Hepatocyte (in vitro differentiated cells): ENCODE data around the gene ZNG1A. TPM values are rescaled to one million over a fixed set of nuclear protein-coding genes. Genes with fewer than 3 reads are reported as not detected.
"Not testable (repeated sequence)": the region's sequence is repeated elsewhere in the genome, so short reads cannot be mapped to it uniquely, and the experiment has no call there.

ENCODE experiments used
- DNase-seq: peaks from one replicate; pipeline ENCODE4 v3.0.0-alpha.2; 2016; ENCODE audit warnings: low spot score
- H2AFZ ChIP-seq: fragments of 200-600 bp; sonication (generic); 2 replicates; pipeline ENCODE4 v1.6.0; 2016; ENCODE audit warnings: antibody characterized with exemption, mild to moderate bottlenecking
- H3K27ac ChIP-seq: fragments of 200-600 bp; sonication (generic); 2 replicates; pipeline ENCODE4 v1.5.1; 2016; ENCODE audit warnings: mild to moderate bottlenecking
- H3K27me3 ChIP-seq: fragments of 200-600 bp; sonication (generic); 2 replicates; pipeline ENCODE4 v1.6.1; 2016
- H3K36me3 ChIP-seq: fragments of 200-600 bp; sonication (generic); replicated peaks from 2 replicates; pipeline ENCODE4 v1.5.1; 2016; ENCODE audit warnings: low read depth; ENCODE audit not compliant: insufficient read depth
- H3K4me1 ChIP-seq: fragments of 200-600 bp; sonication (generic); 2 replicates; pipeline ENCODE4 v1.5.1; 2016; ENCODE audit warnings: mild to moderate bottlenecking, moderate library complexity; ENCODE audit not compliant: insufficient read depth
- H3K4me2 ChIP-seq: fragments of 200-600 bp; sonication (generic); 2 replicates; pipeline ENCODE4 v1.6.0; 2016
- H3K4me3 ChIP-seq: fragments of 200-600 bp; sonication (generic); 2 replicates; pipeline ENCODE4 v1.5.1; 2016; ENCODE audit warnings: mild to moderate bottlenecking
- H3K79me2 ChIP-seq: fragments of 200-600 bp; sonication (generic); 2 replicates; pipeline ENCODE4 v1.6.0; 2017; ENCODE audit warnings: mild to moderate bottlenecking
- H3K9me2 ChIP-seq: fragments of 200-600 bp; sonication (generic); replicated peaks from 2 replicates; pipeline ENCODE4 v1.6.0; 2017; ENCODE audit warnings: mild to moderate bottlenecking; ENCODE audit not compliant: insufficient read depth
- H3K9me3 ChIP-seq: fragments of 200-600 bp; sonication (generic); 2 replicates; pipeline ENCODE4 v1.5.1; 2016; ENCODE audit warnings: low read depth, mild to moderate bottlenecking
- H4K20me1 ChIP-seq: fragments of 200-600 bp; sonication (generic); 2 replicates; pipeline ENCODE4 v1.6.0; 2016; ENCODE audit warnings: mild to moderate bottlenecking; ENCODE audit not compliant: insufficient read depth, poor library complexity, severe bottlenecking
- EZH2 ChIP-seq: fragments of 200-600 bp; sonication (generic); IDR thresholded peaks from 2 replicates; pipeline ENCODE4 v1.6.1; 2016; ENCODE audit warnings: antibody characterized with exemption, mild to moderate bottlenecking, borderline replicate concordance
- EZH2phosphoT487 ChIP-seq: fragments of 200-600 bp; sonication (generic); IDR thresholded peaks from one replicate; pipeline ENCODE4 v1.6.1; 2018; ENCODE audit warnings: antibody characterized with exemption, mild to moderate bottlenecking, low read depth, moderate library complexity; ENCODE audit not compliant: unreplicated experiment, severe bottlenecking
- WGBS: methylation state at CpG from one replicate; pipeline ENCODE4 v1.1.6; 2016; ENCODE audit warnings: low lambda C conversion rate; ENCODE audit errors: missing lambda C conversion rate; 5-methylcytosine and 5-hydroxymethylcytosine counted together
- polyA plus RNA-seq: library from polyadenylated mRNA; unstranded; fragments of >200 nt; fragmentation: Nextera tagmentation; extraction: Ambion mirVana; gene quantifications from 2 replicates; pipeline ENCODE4 v1.2.1, GENCODE V29; 2016
- total RNA-seq: library from RNA; depleted of rRNA; stranded (reverse); fragments of >200 nt; gene quantifications from 2 replicates; pipeline ENCODE4 v1.2.3, GENCODE V29; 2014
- TF ChIP-seq, protein P1 (sequence below): fragments of 200-600 bp; sonication (generic); IDR thresholded peaks from 2 replicates; pipeline ENCODE4 v1.5.1; 2016; ENCODE audit warnings: antibody characterized with exemption, mild to moderate bottlenecking; ENCODE audit not compliant: poor library complexity

ZNG1A gene
- total and polyA plus RNA-seq, 2 experiments from 2014 or later: 36.0 to 41.6 TPM

DNA sequence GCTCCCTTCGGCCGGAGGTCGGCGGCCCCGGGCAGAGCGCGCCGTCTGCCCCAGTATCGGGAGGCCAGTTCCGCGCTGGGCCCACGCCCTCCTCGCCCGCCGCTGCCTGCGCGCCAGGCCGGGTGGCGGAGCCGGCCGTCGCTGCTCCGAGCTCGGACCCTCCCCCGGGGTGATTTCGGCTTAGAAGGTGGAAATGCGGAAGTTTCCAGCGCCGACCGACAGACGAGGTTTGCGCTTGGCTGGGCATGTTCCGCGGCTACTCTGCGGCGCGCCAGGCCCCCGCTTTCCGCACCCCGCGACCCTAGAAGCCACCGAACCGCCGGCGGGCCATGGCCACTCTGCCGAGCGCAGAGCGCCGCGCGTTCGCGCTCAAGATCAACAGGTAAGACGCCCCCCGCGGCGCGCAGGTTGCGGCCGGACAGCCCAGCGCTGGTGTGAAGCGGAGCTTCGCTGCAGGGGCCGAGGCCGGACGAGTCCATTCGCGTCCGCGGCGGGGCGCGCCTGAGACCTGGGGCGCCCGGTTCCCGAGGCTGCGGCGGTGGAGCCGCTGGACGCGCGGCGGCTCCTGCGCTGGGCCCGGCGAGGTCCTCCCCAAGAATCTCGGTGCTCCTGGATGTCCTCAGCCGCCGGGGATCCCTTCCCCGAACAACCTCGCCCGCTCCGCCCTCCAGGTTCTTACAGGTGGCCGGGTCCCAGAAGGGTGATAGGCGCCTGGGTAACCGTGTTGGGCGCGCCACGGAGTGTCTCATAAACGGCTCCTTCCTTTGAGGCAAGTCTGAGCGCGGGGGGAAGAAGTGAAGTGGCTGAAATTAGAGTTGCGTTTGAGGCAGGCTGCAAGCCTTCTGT, 36.0 kb upstream of the ZNG1A start, which contains the start of gene DOCK8:
TSS of gene DOCK8 (plus strand) at position 218 of the 846 bp plus-strand sequence. CDS start at position 330, 112 bp downstream.
- Histone ChIP-seq H3K4me1 (peaks cover 8% of the 10 kb centered on the region), H3K27ac (peak within 1 kb of the TSS; percentile 92)

DNA sequence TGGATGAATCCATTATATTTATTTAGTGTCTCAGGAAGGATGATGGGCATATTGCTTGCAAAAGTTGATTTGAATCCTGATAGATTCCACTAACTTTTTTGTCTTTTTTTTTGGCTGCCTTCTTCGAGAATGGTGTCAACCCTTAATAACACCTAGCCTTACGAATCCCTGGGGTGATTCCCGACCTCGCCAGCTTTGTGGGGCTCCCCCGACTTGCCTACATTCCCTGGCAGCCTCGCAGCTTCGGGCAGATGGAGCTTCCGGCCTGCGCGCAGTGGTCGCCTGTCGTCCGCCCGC, 35.4 kb upstream of the ZNG1A start:
- Histone ChIP-seq H3K36me3 (no peaks in the 10 kb centered on the region), H3K4me3 (peak overlapping the region; percentile 80), H4K20me1 (no peaks in the 10 kb centered on the region), H3K4me1 (peaks cover 8% of the 10 kb centered on the region), H3K79me2 (no peaks in the 10 kb centered on the region), H2AFZ (peak overlapping the region; percentile 97), H3K27ac (peak overlapping the region; percentile 92), H3K9me2 (no peaks in the 10 kb centered on the region), H3K27me3 (peaks cover 5% of the 10 kb centered on the region), H3K4me2 (peak overlapping the region; percentile 93), H3K9me3 (no peaks in the 10 kb centered on the region)
- 6% methylated on average over 11 of the region's 14 CpGs for WGBS
- DNase-seq: no peak
- TF ChIP-seq, protein P1, sequence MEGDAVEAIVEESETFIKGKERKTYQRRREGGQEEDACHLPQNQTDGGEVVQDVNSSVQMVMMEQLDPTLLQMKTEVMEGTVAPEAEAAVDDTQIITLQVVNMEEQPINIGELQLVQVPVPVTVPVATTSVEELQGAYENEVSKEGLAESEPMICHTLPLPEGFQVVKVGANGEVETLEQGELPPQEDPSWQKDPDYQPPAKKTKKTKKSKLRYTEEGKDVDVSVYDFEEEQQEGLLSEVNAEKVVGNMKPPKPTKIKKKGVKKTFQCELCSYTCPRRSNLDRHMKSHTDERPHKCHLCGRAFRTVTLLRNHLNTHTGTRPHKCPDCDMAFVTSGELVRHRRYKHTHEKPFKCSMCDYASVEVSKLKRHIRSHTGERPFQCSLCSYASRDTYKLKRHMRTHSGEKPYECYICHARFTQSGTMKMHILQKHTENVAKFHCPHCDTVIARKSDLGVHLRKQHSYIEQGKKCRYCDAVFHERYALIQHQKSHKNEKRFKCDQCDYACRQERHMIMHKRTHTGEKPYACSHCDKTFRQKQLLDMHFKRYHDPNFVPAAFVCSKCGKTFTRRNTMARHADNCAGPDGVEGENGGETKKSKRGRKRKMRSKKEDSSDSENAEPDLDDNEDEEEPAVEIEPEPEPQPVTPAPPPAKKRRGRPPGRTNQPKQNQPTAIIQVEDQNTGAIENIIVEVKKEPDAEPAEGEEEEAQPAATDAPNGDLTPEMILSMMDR: no peak
- TF ChIP-seq EZH2phosphoT487 (no peak), EZH2 (no peak)

More for the DNA sequence above, 36.0 kb upstream of the ZNG1A start, which contains the start of gene DOCK8:
- H3K36me3 ChIP-seq: no peaks in the 10 kb centered on the region
- TF ChIP-seq, protein P1: peak; percentile 42
- no peak for TF ChIP-seq EZH2phosphoT487
- peak; percentile 30 for TF ChIP-seq EZH2
- no peaks in the 10 kb centered on the region for H3K79me2 ChIP-seq
- H2AFZ ChIP-seq: peak within 1 kb of the TSS; percentile 97
- DNase-seq: peak; percentile 84
- WGBS: under 1% methylated on average over 97 of the region's 103 CpGs
- H3K27me3 ChIP-seq: peaks cover 5% of the 10 kb centered on the region
- no peaks in the 10 kb centered on the region for H3K9me3 ChIP-seq
- H3K4me3 ChIP-seq: peak within 1 kb of the TSS; percentile 80
- no peaks in the 10 kb centered on the region for H3K9me2 ChIP-seq
- H4K20me1 ChIP-seq: no peaks in the 10 kb centered on the region
- H3K4me2 ChIP-seq: peak within 1 kb of the TSS; percentile 93

DNA sequence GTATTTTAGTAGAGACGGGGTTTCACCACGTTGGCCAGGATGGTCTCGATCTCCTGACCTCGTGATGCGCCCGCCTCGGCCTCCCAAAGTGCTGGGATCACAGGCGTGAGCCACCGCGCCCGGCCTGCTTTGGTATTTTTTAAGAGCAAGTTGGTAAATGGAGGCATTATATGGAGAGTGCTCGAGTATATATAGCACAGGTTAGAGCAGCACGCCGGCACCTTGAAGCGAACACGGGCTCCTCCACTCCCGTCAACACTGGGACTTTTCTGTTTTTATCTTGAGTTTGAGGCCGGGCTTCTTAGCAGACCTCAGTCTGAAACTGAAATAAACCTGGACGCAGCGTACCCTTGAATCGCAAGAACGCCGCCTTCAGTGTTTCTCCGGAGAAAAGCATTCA, 35.0 kb upstream of the ZNG1A start:
- not testable (repeated sequence) for H3K9me2 ChIP-seq, H3K79me2 ChIP-seq, H4K20me1 ChIP-seq, DNase-seq, H3K27ac ChIP-seq, H3K4me1 ChIP-seq, H3K9me3 ChIP-seq, H3K36me3 ChIP-seq, H3K27me3 ChIP-seq
- Histone ChIP-seq H3K4me3 (peak overlapping the region; percentile 80), H3K4me2 (peak overlapping the region; percentile 93), H2AFZ (peak overlapping the region; percentile 97)
- WGBS: 94% methylated on average over 24 of the region's 24 CpGs

DNA sequence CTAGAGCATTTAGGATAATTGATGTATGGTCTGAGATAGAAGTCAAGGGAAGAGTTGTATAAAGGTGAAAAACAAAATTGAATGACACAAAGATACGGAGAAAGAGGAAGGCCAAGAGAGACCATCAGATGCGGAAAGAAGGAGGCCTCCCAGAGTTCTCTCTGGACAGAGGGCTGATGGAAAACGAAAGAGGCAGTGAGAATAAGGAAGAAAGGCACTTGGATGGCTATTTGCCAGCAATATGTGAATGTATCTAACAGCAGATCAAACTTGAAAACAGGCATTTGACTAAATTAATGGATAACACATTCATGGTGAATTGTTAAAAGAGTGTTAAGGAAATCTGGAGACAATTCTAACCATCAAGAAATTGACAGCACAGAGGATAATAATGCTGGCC, 33.4 kb upstream of the ZNG1A start:
- Histone ChIP-seq H3K79me2 (no peaks in the 10 kb centered on the region), H3K27ac (no peak overlapping the region), H3K4me2 (no peak overlapping the region), H3K27me3 (peaks cover 5% of the 10 kb centered on the region), H3K4me1 (peaks cover 8% of the 10 kb centered on the region), H2AFZ (no peak overlapping the region), H3K4me3 (no peak overlapping the region), H3K9me2 (no peaks in the 10 kb centered on the region), H4K20me1 (no peaks in the 10 kb centered on the region), H3K9me3 (no peaks in the 10 kb centered on the region), H3K36me3 (no peaks in the 10 kb centered on the region)
- WGBS: 92% methylated on average over 3 of the region's 3 CpGs
- TF ChIP-seq EZH2 (no peak), EZH2phosphoT487 (no peak)
- TF ChIP-seq, protein P1: no peak
- no peak for DNase-seq
